Hepatocyte (in vitro differentiated cells): ENCODE measurements around the gene TDRD12. TPM values are rescaled to one million over a fixed set of nuclear protein-coding genes. Genes with fewer than 3 reads are reported as not detected.
"Not testable (repeated sequence)": the region's sequence is repeated elsewhere in the genome, so short reads cannot be mapped to it uniquely, and the experiment has no call there.

Source experiments
- DNase-seq: peaks from one replicate; pipeline ENCODE4 v3.0.0-alpha.2; 2016; ENCODE audit warnings: low spot score
- H2AFZ ChIP-seq: fragments of 200-600 bp; sonication (generic); 2 replicates; pipeline ENCODE4 v1.6.0; 2016; ENCODE audit warnings: antibody characterized with exemption, mild to moderate bottlenecking
- H3K27ac ChIP-seq: fragments of 200-600 bp; sonication (generic); 2 replicates; pipeline ENCODE4 v1.5.1; 2016; ENCODE audit warnings: mild to moderate bottlenecking
- H3K27me3 ChIP-seq: fragments of 200-600 bp; sonication (generic); 2 replicates; pipeline ENCODE4 v1.6.1; 2016
- H3K36me3 ChIP-seq: fragments of 200-600 bp; sonication (generic); replicated peaks from 2 replicates; pipeline ENCODE4 v1.5.1; 2016; ENCODE audit warnings: low read depth; ENCODE audit not compliant: insufficient read depth
- H3K4me1 ChIP-seq: fragments of 200-600 bp; sonication (generic); 2 replicates; pipeline ENCODE4 v1.5.1; 2016; ENCODE audit warnings: mild to moderate bottlenecking, moderate library complexity; ENCODE audit not compliant: insufficient read depth
- H3K4me2 ChIP-seq: fragments of 200-600 bp; sonication (generic); 2 replicates; pipeline ENCODE4 v1.6.0; 2016
- H3K4me3 ChIP-seq: fragments of 200-600 bp; sonication (generic); 2 replicates; pipeline ENCODE4 v1.5.1; 2016; ENCODE audit warnings: mild to moderate bottlenecking
- H3K79me2 ChIP-seq: fragments of 200-600 bp; sonication (generic); 2 replicates; pipeline ENCODE4 v1.6.0; 2017; ENCODE audit warnings: mild to moderate bottlenecking
- H3K9me2 ChIP-seq: fragments of 200-600 bp; sonication (generic); replicated peaks from 2 replicates; pipeline ENCODE4 v1.6.0; 2017; ENCODE audit warnings: mild to moderate bottlenecking; ENCODE audit not compliant: insufficient read depth
- H3K9me3 ChIP-seq: fragments of 200-600 bp; sonication (generic); 2 replicates; pipeline ENCODE4 v1.5.1; 2016; ENCODE audit warnings: low read depth, mild to moderate bottlenecking
- H4K20me1 ChIP-seq: fragments of 200-600 bp; sonication (generic); 2 replicates; pipeline ENCODE4 v1.6.0; 2016; ENCODE audit warnings: mild to moderate bottlenecking; ENCODE audit not compliant: insufficient read depth, poor library complexity, severe bottlenecking
- CTCF ChIP-seq: fragments of 200-600 bp; sonication (generic); IDR thresholded peaks from 2 replicates; pipeline ENCODE4 v1.5.1; 2016; ENCODE audit warnings: antibody characterized with exemption, mild to moderate bottlenecking; ENCODE audit not compliant: poor library complexity
- EZH2 ChIP-seq: fragments of 200-600 bp; sonication (generic); IDR thresholded peaks from 2 replicates; pipeline ENCODE4 v1.6.1; 2016; ENCODE audit warnings: antibody characterized with exemption, mild to moderate bottlenecking, borderline replicate concordance
- EZH2phosphoT487 ChIP-seq: fragments of 200-600 bp; sonication (generic); IDR thresholded peaks from one replicate; pipeline ENCODE4 v1.6.1; 2018; ENCODE audit warnings: antibody characterized with exemption, mild to moderate bottlenecking, low read depth, moderate library complexity; ENCODE audit not compliant: unreplicated experiment, severe bottlenecking
- WGBS: methylation state at CpG from one replicate; pipeline ENCODE4 v1.1.6; 2016; ENCODE audit warnings: low lambda C conversion rate; ENCODE audit errors: missing lambda C conversion rate; 5-methylcytosine and 5-hydroxymethylcytosine counted together
- polyA plus RNA-seq: library from polyadenylated mRNA; unstranded; fragments of >200 nt; fragmentation: Nextera tagmentation; extraction: Ambion mirVana; gene quantifications from 2 replicates; pipeline ENCODE4 v1.2.1, GENCODE V29; 2016
- total RNA-seq: library from RNA; depleted of rRNA; stranded (reverse); fragments of >200 nt; gene quantifications from 2 replicates; pipeline ENCODE4 v1.2.3, GENCODE V29; 2014

Gene TDRD12
- total and polyA plus RNA-seq, 2 experiments from 2014 or later, result 0.10 TPM; not detected in 1

- no peaks in the 10 kb centered on the region for H3K27me3 ChIP-seq
- TF ChIP-seq EZH2, result no peak
- TF ChIP-seq CTCF, result no peak
- no peak for TF ChIP-seq EZH2phosphoT487
- no peaks in the 10 kb centered on the region for H3K9me2 ChIP-seq
- no peaks in the 10 kb centered on the region for H4K20me1 ChIP-seq
- no peaks in the 10 kb centered on the region for H3K9me3 ChIP-seq
- H2AFZ ChIP-seq, result no peak overlapping the region
- WGBS, result 95% methylated on average over 6 of the region's 6 CpGs
- H3K4me1 ChIP-seq, result no peaks in the 10 kb centered on the region
- no peak overlapping the region for H3K4me3 ChIP-seq
- no peak overlapping the region for H3K4me2 ChIP-seq
- H3K27ac ChIP-seq, result no peak overlapping the region
- DNase-seq, result no peak
- no peaks in the 10 kb centered on the region for H3K79me2 ChIP-seq
- H3K36me3 ChIP-seq, result no peaks in the 10 kb centered on the region
Observed at GRCh38 chr19:32852216-32852615, 132.6 kb downstream of the TDRD12 start.

GRCh38 chr19:32856818-32857217 is 137.3 kb downstream of the TDRD12 start:
- H4K20me1 ChIP-seq, H3K27ac ChIP-seq, H3K4me3 ChIP-seq, H2AFZ ChIP-seq, H3K79me2 ChIP-seq, H3K9me3 ChIP-seq, H3K36me3 ChIP-seq, H3K4me1 ChIP-seq, H3K9me2 ChIP-seq, H3K27me3 ChIP-seq, H3K4me2 ChIP-seq, DNase-seq: not testable (repeated sequence)
- 95% methylated on average over 7 of the region's 7 CpGs for WGBS

GRCh38 chr19:32857584-32857983 is 138.0 kb downstream of the TDRD12 start:
- no peaks in the 10 kb centered on the region for H3K4me1 ChIP-seq
- no peak overlapping the region for H3K4me3 ChIP-seq
- no peaks in the 10 kb centered on the region for H4K20me1 ChIP-seq
- no peaks in the 10 kb centered on the region for H3K27me3 ChIP-seq
- H3K9me3 ChIP-seq, result no peaks in the 10 kb centered on the region
- no peak overlapping the region for H2AFZ ChIP-seq
- no peak overlapping the region for H3K4me2 ChIP-seq
- H3K79me2 ChIP-seq, result no peaks in the 10 kb centered on the region
- WGBS, result 84% methylated on average over 5 of the region's 5 CpGs
- H3K9me2 ChIP-seq, result no peaks in the 10 kb centered on the region
- no peaks in the 10 kb centered on the region for H3K36me3 ChIP-seq
- DNase-seq, result no peak
- no peak overlapping the region for H3K27ac ChIP-seq
- TF ChIP-seq EZH2phosphoT487, result no peak
- TF ChIP-seq EZH2, result no peak
- no peak for TF ChIP-seq CTCF

- H3K4me3 ChIP-seq, result no peak overlapping the region
- 91% methylated on average over 13 of the region's 13 CpGs for WGBS
- TF ChIP-seq EZH2phosphoT487 (no peak), EZH2 (no peak), CTCF (no peak)
- H3K4me2 ChIP-seq, result no peak overlapping the region
- H3K79me2 ChIP-seq, result no peaks in the 10 kb centered on the region
- no peak overlapping the region for H3K27ac ChIP-seq
- no peaks in the 10 kb centered on the region for H4K20me1 ChIP-seq
- no peak for DNase-seq
- no peaks in the 10 kb centered on the region for H3K9me3 ChIP-seq
- no peak overlapping the region for H2AFZ ChIP-seq
- H3K36me3 ChIP-seq, result no peaks in the 10 kb centered on the region
- no peaks in the 10 kb centered on the region for H3K27me3 ChIP-seq
- H3K4me1 ChIP-seq, result no peaks in the 10 kb centered on the region
- H3K9me2 ChIP-seq, result no peaks in the 10 kb centered on the region
Observed at GRCh38 chr19:32858155-32858554, 138.6 kb downstream of the TDRD12 start.
